Renal cortex interstitium (tissue), 11 donors: ENCODE measurements around the gene VIPR2. TPM values are rescaled to one million over a fixed set of nuclear protein-coding genes. Genes with fewer than 3 reads are reported as not detected.
"Not testable (repeated sequence)": the region's sequence is repeated elsewhere in the genome, so short reads cannot be mapped to it uniquely, and the experiment has no call there.

Experiments used
- DNase-seq, 11 donors: peaks; one replicate each; pipeline ENCODE4 v3.0.0-alpha.2; 2013; ENCODE audit warnings: low read depth in 9 of 11, low spot score in 4 of 11; ENCODE audit errors: extremely low read depth in 1 of 11
- polyA plus RNA-seq, 3 donors: library from polyadenylated mRNA; unstranded; fragments of 120-200 nt; gene quantifications; one replicate each; pipeline ENCODE4 v1.2.1, GENCODE V29; 2013; ENCODE audit not compliant: insufficient read length in 3 of 3

The VIPR2 gene
- polyA plus RNA-seq, 3 donors, result 2.3 to 3.5 (median 3.0) TPM

- DNase-seq, result no peak
These were observed 598 bp downstream of the VIPR2 start for GRCh38 chr7:159143780-159144757.

GRCh38 chr7:159142730-159143129, 1.9 kb downstream of the VIPR2 start:
- DNase-seq, result no peak

- DNase-seq, result no peak
These were observed 2.5 kb downstream of the VIPR2 start for GRCh38 chr7:159142199-159142598.

- peak in 1 of 11 donors; percentile 11 for DNase-seq
These were observed 3.0 kb downstream of the VIPR2 start for GRCh38 chr7:159141660-159142059.

- DNase-seq, result no peak
These were observed 3.5 kb downstream of the VIPR2 start for GRCh38 chr7:159141167-159141566.

- DNase-seq, result no peak
These were observed 4.3 kb downstream of the VIPR2 start for GRCh38 chr7:159140170-159140910.

GRCh38 chr7:159139639-159140038, 5.0 kb downstream of the VIPR2 start:
- no peak for DNase-seq

GRCh38 chr7:159139202-159139601, 5.5 kb downstream of the VIPR2 start:
- no peak for DNase-seq

GRCh38 chr7:159138508-159138907, 6.2 kb downstream of the VIPR2 start:
- DNase-seq, result no peak

GRCh38 chr7:159137906-159138305, 6.8 kb downstream of the VIPR2 start:
- DNase-seq, result no peak

GRCh38 chr7:159136846-159137245, 7.8 kb downstream of the VIPR2 start:
- DNase-seq, result no peak

- no peak for DNase-seq
These were observed 8.2 kb downstream of the VIPR2 start for GRCh38 chr7:159136442-159136841.

GRCh38 chr7:159136013-159136412, 8.7 kb downstream of the VIPR2 start:
- no peak for DNase-seq

- not testable (repeated sequence) for DNase-seq
These were observed 11.8 kb downstream of the VIPR2 start for GRCh38 chr7:159132670-159133443.

GRCh38 chr7:159130820-159131219, 13.8 kb downstream of the VIPR2 start:
- no peak for DNase-seq

- no peak for DNase-seq
These were observed 14.4 kb downstream of the VIPR2 start for GRCh38 chr7:159130199-159130775.

- DNase-seq, result no peak
These were observed 15.9 kb downstream of the VIPR2 start for GRCh38 chr7:159128767-159129166.

GRCh38 chr7:159127691-159128642, 16.7 kb downstream of the VIPR2 start:
- DNase-seq, result no peak
